ENCODE data around the gene ARL13B.

- TF ChIP-seq SUZ12 (IDR thresholded peaks at IDR 0.05; ENCODE audit: extremely low read depth, insufficient read depth, insufficient read length) = no peak
- no peak for TF ChIP-seq YY1 (IDR thresholded peaks at IDR 0.05; ENCODE audit: insufficient read depth, insufficient read length)
- no peak for TF ChIP-seq ZNF274 (IDR thresholded peaks at IDR 0.05; ENCODE audit: low read depth, low read length)
Observed at GRCh38 chr3:94004301-94004910, 24.5 kb downstream of the ARL13B start.
